GM12892 (cell line): Measurements from ENCODE around the gene NUFIP1.
"Not testable (repeated sequence)": the region's sequence is repeated elsewhere in the genome, so short reads cannot be mapped to it uniquely, and the experiment has no call there.

Experiments used
- DNase-seq: peaks from one replicate; pipeline ENCODE4 v3.0.0; 2011; ENCODE audit not compliant: insufficient read length
- FAIRE-seq: peaks from 2 replicates; lab custom pipeline; 2011; peaks lifted over from hg19 to GRCh38; lab: Jason Lieb, UNC
- POLR2A ChIP-seq: IDR thresholded peaks from 2 replicates; pipeline ENCODE4 v1.6.1; 2011; ENCODE audit warnings: low read depth, low read length, control low read depth
- POLR2AphosphoS5 ChIP-seq: IDR thresholded peaks from 2 replicates; pipeline ENCODE4 v1.6.1; 2011; ENCODE audit warnings: low read depth, low read length, control low read depth
- TAF1 ChIP-seq: IDR thresholded peaks from 2 replicates; pipeline ENCODE4 v1.6.1; 2011; ENCODE audit warnings: low read depth, mild to moderate bottlenecking, control low read depth, low read length, borderline replicate concordance

NUFIP1 gene

GRCh38 chr13:44967704-44968433 lies 21.4 kb downstream of the NUFIP1 start:
- DNase-seq: no peak
- no peak for FAIRE-seq
- TF ChIP-seq TAF1 (no peak), POLR2AphosphoS5 (no peak), POLR2A (no peak)

DNA sequence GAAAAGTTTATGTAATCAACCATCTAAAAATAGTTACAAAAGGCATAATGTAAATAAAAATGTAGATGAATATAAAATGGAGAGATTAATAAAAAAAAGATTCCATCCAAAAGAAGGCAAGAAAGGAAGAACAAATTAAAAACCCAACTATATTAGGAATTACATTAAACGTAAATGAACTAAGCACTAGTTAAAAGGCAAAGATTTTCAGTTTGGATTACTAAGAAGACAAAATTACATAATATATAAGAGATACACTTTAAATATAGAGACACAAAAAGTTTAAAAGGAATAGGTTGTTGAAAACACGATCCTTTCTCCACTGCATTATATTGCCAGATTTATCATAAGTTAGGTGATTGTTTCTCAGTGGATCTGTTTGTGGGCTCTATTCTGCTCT lies 27.3 kb downstream of the NUFIP1 start:
- DNase-seq (no peak), FAIRE-seq (no peak)
- no peak for TF ChIP-seq POLR2AphosphoS5
- TF ChIP-seq POLR2A: no peak
- TF ChIP-seq TAF1: no peak

- no peak for FAIRE-seq
- no peak for DNase-seq
Observed at GRCh38 chr13:44955406-44955805, 33.9 kb downstream of the NUFIP1 start.

GRCh38 chr13:44954224-44954623 lies 35.0 kb downstream of the NUFIP1 start:
- DNase-seq (no peak), FAIRE-seq (no peak)
- TF ChIP-seq TAF1 (no peak), POLR2AphosphoS5 (no peak), POLR2A (no peak)

More at GRCh38 chr13:44955406-44955805, 33.9 kb downstream of the NUFIP1 start:
- TF ChIP-seq TAF1: no peak
- no peak for TF ChIP-seq POLR2AphosphoS5
- TF ChIP-seq POLR2A: no peak

DNA sequence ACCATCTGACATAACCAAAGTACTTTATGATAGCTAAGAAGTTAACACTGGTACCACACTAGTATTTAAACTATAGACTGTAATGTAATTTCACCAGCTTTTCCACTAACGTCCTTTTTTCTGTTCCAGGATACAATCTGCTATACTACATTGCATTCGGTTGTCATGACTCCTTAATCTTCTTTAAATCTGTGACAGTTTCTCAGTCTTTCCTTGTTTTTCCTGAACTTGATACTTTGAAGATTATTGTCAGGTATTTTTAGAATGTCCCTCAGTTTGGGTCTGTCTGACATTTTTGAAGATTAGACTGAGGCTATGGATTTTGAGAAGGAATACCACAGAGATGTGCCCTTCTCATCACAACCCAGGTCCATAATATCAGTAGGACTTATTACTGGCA lies 36.6 kb downstream of the NUFIP1 start:
- no peak for DNase-seq
- no peak for TF ChIP-seq POLR2A
- TF ChIP-seq POLR2AphosphoS5: no peak
- no peak for TF ChIP-seq TAF1
- no peak for FAIRE-seq

DNA sequence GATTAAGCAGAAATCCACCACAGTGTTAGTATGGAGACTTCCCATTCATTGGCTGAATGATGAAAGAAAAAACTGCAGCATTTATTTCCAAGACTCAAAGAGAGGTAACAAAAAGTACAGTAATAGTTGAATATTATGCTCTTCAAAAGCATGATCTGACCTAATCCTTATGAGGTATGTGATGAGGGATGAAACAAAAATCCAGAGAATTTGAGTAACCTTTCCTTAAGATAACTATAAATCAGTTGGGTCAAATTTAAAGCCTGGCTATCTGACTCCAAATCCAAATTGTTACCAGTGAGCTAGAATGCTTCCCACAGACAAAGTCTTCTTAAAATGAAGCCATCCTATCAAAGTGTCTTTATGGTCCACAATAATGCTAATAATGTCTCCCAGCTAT lies 38.1 kb downstream of the NUFIP1 start:
- no peak for DNase-seq

GRCh38 chr13:44943411-44943810 lies 45.9 kb downstream of the NUFIP1 start:
- DNase-seq, FAIRE-seq: not testable (repeated sequence)

More for the DNA sequence above, 38.1 kb downstream of the NUFIP1 start:
- TF ChIP-seq POLR2AphosphoS5 (no peak), TAF1 (no peak), POLR2A (no peak)
- FAIRE-seq: no peak

DNA sequence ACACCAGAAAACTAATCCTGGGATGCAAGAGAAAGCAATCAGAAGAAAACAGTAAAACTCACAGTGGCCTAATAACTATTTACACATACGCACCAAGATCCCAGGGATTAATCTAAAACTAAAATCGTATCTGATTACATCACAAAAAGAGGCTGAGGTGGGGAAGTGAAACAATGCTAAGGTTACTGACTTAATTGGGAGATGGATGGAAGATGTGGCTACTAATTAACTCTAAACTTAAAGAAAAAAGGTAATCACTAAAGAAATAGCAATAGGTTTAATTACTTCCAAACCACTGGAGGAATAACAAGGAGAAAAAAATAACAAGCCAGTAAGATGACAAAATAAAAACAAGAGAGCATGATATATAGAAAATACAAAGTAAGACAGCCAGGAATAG lies 50.4 kb downstream of the NUFIP1 start:
- no peak for FAIRE-seq
- no peak for DNase-seq
- no peak for TF ChIP-seq POLR2AphosphoS5
- TF ChIP-seq POLR2A: no peak
- no peak for TF ChIP-seq TAF1

- DNase-seq (no peak), FAIRE-seq (no peak)
- no peak for TF ChIP-seq TAF1
- no peak for TF ChIP-seq POLR2AphosphoS5
Observed at GRCh38 chr13:44936246-44936645, 53.0 kb downstream of the NUFIP1 start.

- FAIRE-seq (no peak), DNase-seq (no peak)
- no peak for TF ChIP-seq POLR2A
- TF ChIP-seq POLR2AphosphoS5: no peak
- TF ChIP-seq TAF1: no peak
Observed at GRCh38 chr13:44934724-44935123, 54.5 kb downstream of the NUFIP1 start.

- TF ChIP-seq POLR2AphosphoS5 (no peak), TAF1 (no peak), POLR2A (no peak)
- no peak for DNase-seq
- FAIRE-seq: no peak
Observed at GRCh38 chr13:44932850-44933251, 56.4 kb downstream of the NUFIP1 start.

GRCh38 chr13:44932171-44932849 lies 57.0 kb downstream of the NUFIP1 start:
- FAIRE-seq: no peak
- TF ChIP-seq POLR2AphosphoS5: no peak
- no peak for TF ChIP-seq TAF1
- no peak for TF ChIP-seq POLR2A
- no peak for DNase-seq
